ENCODE measurements around the gene INSIG1.

The INSIG1 gene

DNA sequence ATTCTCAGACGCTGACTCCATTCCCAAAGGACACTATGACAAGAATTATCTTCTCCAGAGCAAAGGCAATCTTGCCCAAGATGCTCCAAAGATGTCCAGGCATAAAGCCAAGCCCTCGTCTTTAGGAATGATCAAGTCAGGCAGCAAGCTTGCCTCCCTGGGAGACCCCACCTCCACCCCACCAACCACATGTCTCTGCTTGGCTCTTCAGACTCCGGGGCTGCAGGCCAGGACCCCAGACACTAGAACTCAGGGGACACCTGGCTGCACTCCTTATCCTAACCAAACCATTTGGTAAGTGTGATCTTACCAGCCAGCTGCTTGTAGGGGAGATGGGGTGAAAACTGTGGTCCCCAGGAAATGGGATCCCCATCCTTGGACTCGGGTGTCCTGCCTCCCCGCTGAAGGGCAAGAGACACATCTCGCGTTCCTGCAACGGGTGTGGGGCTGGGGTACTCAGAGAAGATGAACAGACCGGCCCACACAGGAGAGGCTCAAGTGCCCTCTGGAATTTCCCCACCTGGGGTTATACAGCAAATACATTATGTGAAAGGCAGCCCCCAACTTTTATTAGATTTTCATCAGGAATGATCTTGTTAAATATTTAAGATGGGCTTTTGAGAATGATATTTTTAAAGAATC is 55.7 kb downstream of the INSIG1 start:
- no peak for DNase-seq

DNA sequence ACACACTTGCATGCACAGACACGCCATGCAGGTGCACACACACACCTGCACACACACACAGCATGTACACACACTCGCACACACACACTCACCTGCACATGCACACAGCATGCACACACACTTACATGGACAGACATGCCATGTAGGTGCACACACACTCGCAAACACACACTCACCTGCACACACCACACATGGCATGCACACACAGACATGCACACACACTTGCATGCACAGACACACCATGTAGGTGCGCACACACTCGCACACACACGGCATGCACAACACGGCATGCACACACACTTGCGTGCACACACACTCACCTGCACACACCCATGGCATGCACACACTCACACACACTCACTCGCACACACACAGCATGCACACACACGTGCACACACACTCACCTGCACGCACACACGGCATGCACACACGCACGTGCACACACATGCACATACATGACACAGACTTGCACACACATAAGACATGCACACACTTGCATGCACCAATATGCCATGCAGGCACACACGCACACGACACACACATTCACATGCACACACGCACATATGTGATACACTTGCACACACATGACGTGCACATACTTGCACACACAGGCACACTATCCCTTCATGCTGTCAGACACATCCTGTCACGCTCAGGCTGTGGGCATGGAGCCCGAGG is 56.8 kb downstream of the INSIG1 start:
- no peak for DNase-seq

GRCh38 chr7:155355176-155355575 is 57.5 kb downstream of the INSIG1 start:
- no peak for DNase-seq

DNA sequence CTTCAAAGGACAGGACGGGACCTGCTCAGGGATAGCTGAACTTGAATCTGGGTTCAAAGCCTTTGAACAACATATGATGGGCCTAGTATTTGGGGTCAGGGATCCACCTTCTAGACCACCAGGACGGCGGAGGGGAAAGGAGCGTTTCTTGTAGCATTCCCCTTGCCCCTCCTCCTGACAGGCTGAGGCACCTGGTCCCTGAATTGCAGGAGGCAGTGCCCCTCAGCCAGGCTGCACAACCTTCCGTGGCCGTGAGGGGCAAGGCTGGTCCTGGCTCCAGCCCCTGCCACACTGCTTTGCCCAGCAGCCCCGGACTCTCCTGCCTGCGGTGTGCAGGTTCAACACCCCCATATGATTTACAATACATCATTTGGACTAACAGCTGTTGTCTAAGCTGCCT is 58.1 kb downstream of the INSIG1 start:
- no peak for DNase-seq

DNA sequence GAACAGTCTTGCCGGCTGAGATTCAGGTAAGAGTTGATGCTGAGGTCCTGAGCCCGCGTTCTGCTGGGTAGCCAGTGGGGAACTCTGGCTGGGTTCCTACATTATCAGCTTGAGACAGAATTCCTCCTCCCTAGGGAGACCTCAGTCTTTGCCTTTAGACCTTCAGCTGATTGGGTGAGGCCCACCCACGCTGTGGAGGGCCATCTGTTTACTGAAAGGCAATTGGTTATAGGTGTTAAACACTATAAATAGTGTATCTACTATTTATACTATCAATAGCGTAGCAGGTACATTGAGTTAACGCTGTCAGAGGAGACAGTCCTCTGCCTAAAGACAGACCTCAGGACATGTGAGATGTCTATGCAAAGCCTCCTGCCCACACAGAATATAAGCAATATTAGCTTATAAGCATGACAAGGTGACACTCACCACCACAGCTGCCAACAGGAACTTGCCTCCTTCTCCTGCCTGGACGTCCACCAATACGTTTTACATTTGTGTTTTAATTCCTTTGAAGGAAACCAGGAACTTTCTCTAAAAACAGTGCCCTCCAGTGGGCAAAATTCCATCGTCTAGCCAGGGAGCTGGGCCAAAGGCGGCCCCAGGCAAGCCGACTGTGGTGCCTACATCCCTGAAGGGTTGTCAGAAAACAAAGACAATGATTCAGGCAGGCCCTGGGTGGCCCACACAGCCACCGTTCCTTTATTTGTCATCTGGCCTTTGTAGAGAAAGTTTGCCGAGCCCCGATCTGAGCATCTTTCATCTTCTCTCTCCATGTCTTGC is 58.8 kb downstream of the INSIG1 start:
- no peak for DNase-seq

GRCh38 chr7:155357573-155358041 is 59.9 kb downstream of the INSIG1 start:
- no peak for DNase-seq

DNA sequence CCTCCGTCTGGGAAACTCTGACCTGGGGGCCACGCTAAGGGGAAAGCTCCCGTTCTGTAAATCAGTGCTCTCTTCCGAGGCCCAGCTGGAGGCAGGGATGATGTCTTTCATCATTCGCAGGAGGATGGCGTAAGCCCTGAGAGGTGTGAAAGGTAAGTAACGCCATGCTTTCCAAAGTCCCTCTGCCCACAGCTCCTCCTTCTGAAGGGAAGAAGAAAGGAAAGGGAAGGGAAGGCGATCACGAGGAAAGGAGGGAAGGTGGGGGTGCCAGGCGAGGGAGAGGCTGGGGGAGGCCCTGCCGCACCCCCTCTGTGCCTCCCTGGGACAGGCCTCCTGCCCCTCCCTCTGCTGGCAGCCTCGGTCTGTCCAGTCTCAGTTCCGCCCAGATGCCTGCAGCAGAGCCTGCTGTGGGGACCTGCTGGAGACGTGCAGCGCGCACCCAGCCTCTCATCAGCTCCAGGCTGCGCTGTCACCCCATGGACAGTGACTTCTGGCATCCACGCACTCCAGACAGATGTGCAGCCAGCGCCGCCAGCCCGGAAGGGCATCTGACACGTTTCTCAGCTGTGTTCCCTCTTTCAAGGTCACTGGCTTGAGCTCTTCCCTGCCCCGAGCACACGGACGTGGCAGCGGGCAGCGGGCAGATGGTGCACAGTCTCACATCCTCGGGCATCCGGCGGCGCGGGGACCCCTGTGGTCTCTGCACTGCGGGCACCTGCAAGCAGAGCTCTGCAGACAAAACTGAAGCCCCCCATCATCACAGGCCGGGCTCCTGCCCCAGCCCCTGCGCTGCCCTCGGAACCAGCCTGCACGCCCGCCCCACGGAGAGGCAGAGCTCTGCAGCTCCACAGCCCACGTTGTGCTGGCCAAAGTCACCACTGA is 60.6 kb downstream of the INSIG1 start:
- no peak for DNase-seq

DNA sequence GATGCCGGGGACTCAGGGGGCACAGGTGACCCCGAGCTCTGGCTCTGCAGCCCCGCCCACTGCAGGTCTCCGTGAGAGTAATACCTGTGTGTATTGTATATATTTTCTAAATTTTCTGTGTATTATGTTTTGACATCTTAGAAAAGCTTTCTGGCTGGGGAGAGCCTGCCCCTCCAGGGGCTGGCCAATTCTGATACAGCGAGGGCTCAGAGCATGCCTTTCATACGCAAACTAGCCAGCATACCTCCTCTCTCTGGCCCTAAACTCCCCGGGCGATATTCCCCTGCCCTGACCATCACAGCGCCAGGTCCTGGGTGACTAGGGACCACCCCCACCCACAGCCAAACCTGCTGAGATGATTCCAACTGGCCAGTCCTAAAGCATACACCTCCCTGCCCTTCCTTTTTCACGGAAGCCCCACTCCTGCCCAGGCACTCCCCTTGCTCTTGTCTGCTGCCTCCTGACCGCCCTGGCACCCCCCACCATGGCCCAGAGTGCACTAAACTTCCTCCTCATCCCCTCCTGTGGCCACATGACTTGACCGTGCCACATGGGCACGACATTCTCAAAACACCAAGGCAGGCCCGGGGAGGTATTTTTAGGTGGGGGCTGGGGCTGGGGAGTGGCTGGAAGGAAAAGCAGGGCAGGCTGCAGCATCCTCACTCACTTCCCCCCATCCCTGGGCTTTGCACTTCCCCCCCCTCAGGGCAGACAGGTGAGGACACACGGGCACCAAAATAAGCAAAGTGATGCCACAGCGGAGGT is 61.5 kb downstream of the INSIG1 start:
- no peak for DNase-seq
